IPS DF 19.7 (cell line): ENCODE measurements around the gene DDI2.

Experiments used
- DNase-seq: peaks from one replicate; pipeline ENCODE4 v3.0.0-alpha.2; 2013; ENCODE audit warnings: low read depth, low spot score

The DDI2 gene

GRCh38 chr1:15605398-15606383 is 11.6 kb upstream of the DDI2 start:
- DNase-seq, result no peak

- no peak for DNase-seq
Observed at GRCh38 chr1:15609631-15610030, 7.6 kb upstream of the DDI2 start.

GRCh38 chr1:15610167-15610566 is 7.1 kb upstream of the DDI2 start:
- no peak for DNase-seq

DNA sequence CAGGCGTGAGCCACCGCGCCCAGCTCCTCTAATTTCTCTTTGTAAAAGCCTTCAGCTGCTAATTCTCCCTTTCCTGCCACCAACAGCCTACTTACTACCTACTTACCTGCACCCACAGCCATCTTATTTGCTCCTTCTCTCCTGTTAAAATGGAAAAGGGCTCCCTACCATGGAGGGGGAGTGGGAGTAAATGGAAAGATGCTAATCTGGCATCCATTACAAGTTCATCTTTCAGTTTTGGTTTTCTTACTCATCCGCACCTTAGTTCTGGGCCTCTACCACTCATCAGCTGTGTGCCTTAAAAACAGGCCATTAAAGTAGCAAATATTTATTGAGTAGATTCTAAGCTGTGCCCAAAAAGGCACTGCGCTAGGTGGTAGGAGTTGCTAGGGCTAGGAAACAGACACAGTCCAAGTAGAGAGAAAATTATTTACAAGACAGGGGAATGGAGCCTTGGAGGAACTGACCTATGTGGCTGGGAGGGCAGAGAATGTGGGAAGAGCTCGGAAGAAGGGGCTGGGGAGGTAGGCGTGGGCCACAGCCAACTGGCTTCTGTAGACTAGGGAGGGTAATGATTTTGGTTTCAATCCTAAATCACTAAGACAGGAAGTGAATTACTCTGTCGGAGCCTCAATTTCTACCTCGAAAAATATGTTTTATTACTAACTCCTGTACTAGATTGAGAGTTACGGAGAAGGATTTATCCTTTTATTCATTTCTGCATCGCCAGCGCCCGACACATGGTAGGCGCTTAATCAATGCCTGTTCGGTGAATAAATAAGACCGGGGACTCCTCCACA is 685 bp upstream of the DDI2 start:
- no peak for DNase-seq

DNA sequence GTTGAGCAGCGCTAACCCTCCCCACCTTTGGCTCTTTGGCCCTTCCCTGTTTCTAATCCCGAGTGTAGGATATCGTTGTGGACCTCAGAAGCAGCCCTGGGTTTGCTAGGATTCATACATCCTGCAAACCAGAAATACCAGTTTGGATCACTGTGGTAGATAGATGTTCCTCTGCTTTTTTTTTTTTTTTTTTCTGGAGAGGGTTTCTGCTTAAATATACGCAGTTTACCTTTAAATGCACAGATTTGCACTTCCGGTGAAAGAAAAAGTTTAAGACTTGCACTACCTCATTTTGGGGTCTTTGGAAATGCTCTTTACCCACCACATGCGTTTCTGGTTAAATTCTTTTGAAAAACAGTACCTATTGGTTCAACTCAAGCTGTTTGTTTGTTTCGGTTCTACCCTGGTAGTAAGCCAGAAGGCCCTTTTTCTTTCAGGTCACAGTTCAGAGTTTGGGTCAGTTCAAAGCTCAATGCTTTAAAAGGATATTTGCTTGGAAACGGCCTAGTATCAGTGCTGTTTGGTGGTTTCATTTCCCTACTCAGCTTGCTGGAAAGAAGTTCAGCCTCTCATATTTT is 908 bp downstream of the DDI2 start:
- DNase-seq, result no peak

- DNase-seq, result no peak
Observed at GRCh38 chr1:15618655-15619525, 1.6 kb downstream of the DDI2 start.

DNA sequence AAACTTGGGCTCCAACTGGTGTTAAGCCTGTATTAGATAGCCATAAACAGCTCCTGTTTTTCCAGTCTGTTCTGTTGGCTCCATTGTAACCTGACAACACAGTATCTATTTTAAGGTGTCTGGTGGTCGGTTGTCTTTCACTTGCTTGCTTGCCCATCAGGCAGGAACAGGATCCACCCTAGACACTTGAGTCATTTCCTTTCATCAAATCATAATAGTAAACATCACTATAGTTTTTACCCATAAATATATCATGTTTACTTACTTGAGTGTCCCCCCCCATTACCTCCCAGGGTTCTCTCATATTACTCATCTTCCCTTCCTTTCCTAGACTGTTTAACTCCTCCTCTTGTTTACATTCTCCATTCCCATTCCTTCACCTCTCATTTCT is 2.9 kb downstream of the DDI2 start:
- DNase-seq, result no peak

DNA sequence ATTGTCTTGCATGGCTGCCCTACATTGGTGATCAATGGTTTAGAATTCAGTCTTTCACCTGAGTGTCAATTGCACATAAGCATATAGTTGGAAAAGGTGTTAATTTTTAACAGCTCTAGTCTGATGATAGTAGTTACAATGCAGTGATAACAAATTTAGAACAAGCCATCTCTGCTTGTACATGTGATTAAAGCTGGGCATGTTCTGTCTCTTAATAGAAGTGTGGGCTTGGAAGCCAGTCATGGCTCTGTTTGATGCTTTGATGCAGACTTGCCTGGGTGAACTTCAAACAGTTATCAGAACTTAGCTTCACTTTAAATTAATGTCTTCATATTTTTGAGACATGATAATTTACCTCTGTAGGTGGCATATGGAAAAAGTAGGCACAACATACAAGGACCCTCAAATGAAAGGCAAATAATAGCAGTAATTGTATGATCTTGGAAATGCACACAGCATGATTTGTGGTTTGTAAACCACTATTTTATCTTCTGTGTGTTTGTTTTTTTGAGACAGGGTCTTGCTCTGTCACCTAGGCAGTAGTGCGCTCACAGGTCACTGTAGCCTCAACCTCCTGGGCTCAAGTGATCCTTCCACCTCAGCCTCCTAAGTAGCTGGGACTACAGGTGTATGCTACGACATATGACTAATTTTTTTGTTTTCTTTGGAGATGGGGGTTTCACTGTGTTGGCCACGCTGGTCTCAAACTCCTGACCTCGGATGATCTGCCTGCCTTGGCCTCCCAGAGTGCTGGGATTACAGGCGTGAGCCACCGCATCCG is 3.8 kb downstream of the DDI2 start:
- no peak for DNase-seq

GRCh38 chr1:15621975-15622374 is 4.7 kb downstream of the DDI2 start:
- DNase-seq, result no peak

- DNase-seq, result no peak
Observed at GRCh38 chr1:15622712-15623373, 5.6 kb downstream of the DDI2 start.

- DNase-seq, result no peak
Observed at GRCh38 chr1:15623435-15623834, 6.2 kb downstream of the DDI2 start.

GRCh38 chr1:15624133-15624714 is 7.0 kb downstream of the DDI2 start:
- DNase-seq, result no peak

DNA sequence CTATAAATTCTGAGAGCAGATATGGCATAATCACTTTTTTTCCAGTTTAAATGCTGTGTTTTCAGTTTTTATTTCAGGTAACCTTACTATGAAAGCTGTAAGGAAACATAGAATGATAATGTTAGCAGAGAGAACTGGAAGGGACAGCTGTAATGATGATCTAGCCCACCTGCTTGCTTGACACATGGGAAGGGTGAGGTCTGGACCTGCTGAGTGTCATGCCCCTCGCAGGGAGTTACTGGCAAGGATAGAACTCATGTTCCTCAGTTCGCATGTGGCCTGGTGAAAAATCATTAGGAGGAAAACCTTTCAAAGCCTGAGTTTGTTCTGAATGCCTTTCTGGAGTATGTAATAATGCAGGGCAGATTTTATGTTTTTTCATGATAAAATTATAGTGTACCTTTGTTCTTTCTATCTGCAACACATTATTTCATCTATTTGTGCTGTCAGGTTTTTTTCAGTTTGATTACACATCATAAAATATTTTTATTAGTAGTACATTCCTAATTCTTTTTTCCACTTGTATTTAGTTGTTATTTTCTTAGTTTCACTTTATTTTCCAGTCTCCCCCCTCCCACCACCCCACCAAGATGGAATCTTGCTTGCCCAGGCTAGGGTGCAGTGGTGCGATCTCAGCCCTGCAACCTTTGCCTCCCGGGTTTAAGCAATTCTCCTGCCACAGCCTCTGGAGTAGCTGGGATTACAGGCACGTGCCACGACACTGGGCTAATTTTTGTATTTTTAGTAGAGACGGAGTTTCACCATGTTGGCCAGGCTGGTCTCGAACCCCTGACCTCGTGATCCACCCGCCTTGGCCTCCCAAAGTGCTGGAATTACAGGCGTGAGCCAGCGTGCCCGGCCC is 8.0 kb downstream of the DDI2 start:
- no peak for DNase-seq

DNA sequence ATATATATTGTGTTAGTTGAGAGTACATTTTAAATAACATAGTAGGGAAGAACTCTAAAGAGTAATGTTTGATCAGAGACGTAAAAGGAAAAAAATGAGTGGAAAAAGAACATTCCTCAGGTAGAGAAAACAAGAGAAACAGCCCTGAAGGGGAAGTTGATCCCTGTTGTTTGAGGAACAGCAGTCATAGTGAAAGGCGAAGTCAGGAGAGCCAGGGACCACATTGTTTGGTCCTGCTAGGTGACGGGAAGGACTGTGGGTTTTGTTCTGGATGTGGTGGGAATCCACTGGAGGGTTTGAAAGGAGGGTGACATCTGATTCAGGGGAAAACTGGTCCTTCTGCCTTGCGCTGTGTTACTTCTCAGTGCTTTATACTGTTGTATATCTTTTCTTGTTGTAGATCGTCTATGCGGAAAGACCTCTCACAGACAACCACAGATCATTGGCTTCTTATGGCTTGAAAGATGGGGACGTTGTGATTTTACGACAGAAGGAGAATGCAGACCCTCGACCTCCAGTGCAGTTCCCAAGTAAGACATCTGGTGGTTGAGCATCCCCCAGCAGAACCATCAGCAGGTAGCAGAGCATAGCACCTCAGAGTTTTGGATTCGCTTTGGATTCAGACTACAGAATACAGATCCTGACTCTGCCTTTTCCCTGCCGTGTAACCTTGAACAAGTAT is 9.2 kb downstream of the DDI2 start:
- DNase-seq, result no peak

DNA sequence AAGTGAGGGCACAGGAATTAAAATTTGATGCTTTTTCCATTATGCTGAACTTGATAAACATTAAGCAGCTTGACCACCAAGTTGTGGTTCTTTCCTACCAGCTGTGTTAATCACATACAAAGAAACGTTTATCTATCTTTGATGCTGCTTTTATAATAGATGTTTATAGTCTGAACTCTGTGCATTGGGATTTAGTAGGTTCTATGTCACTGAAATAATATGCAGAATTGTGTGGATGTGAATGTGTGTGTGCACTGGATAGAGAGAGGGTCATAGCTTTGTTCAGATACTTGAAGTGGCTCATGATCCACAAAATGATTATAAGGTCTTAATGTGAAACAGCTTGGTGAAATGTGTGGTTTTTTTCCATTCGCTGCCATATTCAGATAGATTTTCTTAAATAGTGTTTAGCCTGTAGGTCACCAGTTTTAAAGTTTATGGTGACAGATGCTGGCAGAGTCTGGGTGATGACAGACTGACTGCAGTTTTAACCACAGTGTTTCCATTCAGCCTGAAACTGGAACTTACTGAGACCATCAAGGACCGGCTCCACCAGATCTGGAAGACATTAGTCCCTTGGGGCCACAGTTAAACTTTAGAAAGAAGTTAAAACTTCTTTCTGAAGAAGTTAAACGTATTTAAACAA is 10.2 kb downstream of the DDI2 start:
- DNase-seq, result no peak

DNA sequence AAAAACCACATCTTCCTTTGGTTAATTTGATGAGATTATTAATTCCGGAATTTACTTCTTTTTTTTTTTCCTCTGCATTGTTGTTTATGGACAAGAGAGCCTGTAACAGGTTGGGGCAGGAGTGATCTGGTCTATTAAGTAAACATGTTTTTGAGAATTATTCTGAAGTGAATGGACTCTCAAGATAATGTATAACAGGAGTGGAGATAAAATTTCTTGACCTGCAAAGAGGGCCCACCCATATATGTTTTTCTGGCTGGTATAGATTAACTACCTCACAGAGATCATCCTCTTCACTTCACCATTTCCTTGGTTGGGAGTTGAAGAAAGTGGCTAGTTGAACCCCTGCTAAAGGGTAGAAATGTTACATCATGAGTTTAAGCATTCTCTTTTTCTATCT is 10.7 kb downstream of the DDI2 start:
- no peak for DNase-seq

GRCh38 chr1:15633756-15634420 is 16.6 kb downstream of the DDI2 start:
- DNase-seq, result no peak
